ENCODE results near the gene ADAMTSL1.

The ADAMTSL1 gene

GRCh38 chr9:18502546-18502945, 28.6 kb downstream of the ADAMTSL1 start:
- H3K4me1 Mint-ChIP-seq = no peaks in the 10 kb centered on the region
- H3K27me3 Mint-ChIP-seq = no peaks in the 10 kb centered on the region
- DNase-seq = no peak
- ATAC-seq = no peak
- H3K27ac Mint-ChIP-seq = no peak overlapping the region
- H3K9me3 Mint-ChIP-seq = no peaks in the 10 kb centered on the region
- H3K36me3 Mint-ChIP-seq (ENCODE audit: low read depth) = no peaks in the 10 kb centered on the region
- no peak overlapping the region for H3K4me3 Mint-ChIP-seq

- Mint-ChIP-seq H3K4me1 (no peaks in the 10 kb centered on the region), H3K27ac (no peak overlapping the region), H3K27me3 (no peaks in the 10 kb centered on the region), H3K4me3 (no peak overlapping the region), H3K9me3 (peaks cover 3% of the 10 kb centered on the region), H3K36me3 (ENCODE audit: low read depth) (no peaks in the 10 kb centered on the region)
- no peak for DNase-seq
- ATAC-seq = no peak
Measured at GRCh38 chr9:18504707-18505106, 30.8 kb downstream of the ADAMTSL1 start.

GRCh38 chr9:18507151-18507550, 33.2 kb downstream of the ADAMTSL1 start:
- no peaks in the 10 kb centered on the region for H3K27me3 Mint-ChIP-seq
- H3K4me1 Mint-ChIP-seq = no peaks in the 10 kb centered on the region
- H3K36me3 Mint-ChIP-seq (ENCODE audit: low read depth) = no peaks in the 10 kb centered on the region
- H3K4me3 Mint-ChIP-seq = no peak overlapping the region
- no peak for ATAC-seq
- DNase-seq = no peak
- peaks cover 3% of the 10 kb centered on the region for H3K9me3 Mint-ChIP-seq
- H3K27ac Mint-ChIP-seq = no peak overlapping the region

- H3K4me1 Mint-ChIP-seq = no peaks in the 10 kb centered on the region
- no peak overlapping the region for H3K27ac Mint-ChIP-seq
- H3K36me3 Mint-ChIP-seq (ENCODE audit: low read depth) = no peaks in the 10 kb centered on the region
- no peak for ATAC-seq
- peaks cover 5% of the 10 kb centered on the region for H3K9me3 Mint-ChIP-seq
- no peak overlapping the region for H3K4me3 Mint-ChIP-seq
- DNase-seq = no peak
- H3K27me3 Mint-ChIP-seq = peaks cover 5% of the 10 kb centered on the region
Measured at GRCh38 chr9:18516514-18516913, 42.6 kb downstream of the ADAMTSL1 start.

GRCh38 chr9:18516965-18517364, 43.0 kb downstream of the ADAMTSL1 start:
- DNase-seq (no peak), ATAC-seq (no peak)
- peaks cover 5% of the 10 kb centered on the region for H3K9me3 Mint-ChIP-seq
- H3K27me3 Mint-ChIP-seq = peaks cover 5% of the 10 kb centered on the region
- no peaks in the 10 kb centered on the region for H3K4me1 Mint-ChIP-seq
- H3K27ac Mint-ChIP-seq = no peak overlapping the region
- no peak overlapping the region for H3K4me3 Mint-ChIP-seq
- no peaks in the 10 kb centered on the region for H3K36me3 Mint-ChIP-seq (ENCODE audit: low read depth)

- H3K27ac Mint-ChIP-seq = no peak overlapping the region
- H3K4me1 Mint-ChIP-seq = no peaks in the 10 kb centered on the region
- no peaks in the 10 kb centered on the region for H3K36me3 Mint-ChIP-seq (ENCODE audit: low read depth)
- DNase-seq (no peak), ATAC-seq (no peak)
- H3K27me3 Mint-ChIP-seq = peaks cover 3% of the 10 kb centered on the region
- no peak overlapping the region for H3K4me3 Mint-ChIP-seq
- peaks cover 5% of the 10 kb centered on the region for H3K9me3 Mint-ChIP-seq
Measured at GRCh38 chr9:18520416-18521047, 46.6 kb downstream of the ADAMTSL1 start.

GRCh38 chr9:18526685-18527084, 52.7 kb downstream of the ADAMTSL1 start:
- Mint-ChIP-seq H3K36me3 (ENCODE audit: low read depth) (no peaks in the 10 kb centered on the region), H3K4me3 (no peak overlapping the region), H3K27ac (no peak overlapping the region), H3K9me3 (no peaks in the 10 kb centered on the region), H3K27me3 (no peaks in the 10 kb centered on the region), H3K4me1 (no peaks in the 10 kb centered on the region)
- ATAC-seq = no peak
- DNase-seq = no peak

GRCh38 chr9:18531136-18532065, 57.4 kb downstream of the ADAMTSL1 start:
- no peaks in the 10 kb centered on the region for H3K4me1 Mint-ChIP-seq
- H3K9me3 Mint-ChIP-seq = peaks cover 22% of the 10 kb centered on the region
- H3K4me3 Mint-ChIP-seq = no peak overlapping the region
- H3K36me3 Mint-ChIP-seq (ENCODE audit: low read depth) = peaks cover 10% of the 10 kb centered on the region
- H3K27ac Mint-ChIP-seq = no peak overlapping the region
- DNase-seq (no peak), ATAC-seq (no peak)
- no peaks in the 10 kb centered on the region for H3K27me3 Mint-ChIP-seq

- Mint-ChIP-seq H3K36me3 (ENCODE audit: low read depth) (peaks cover 10% of the 10 kb centered on the region), H3K4me1 (no peaks in the 10 kb centered on the region)
- no peak for ATAC-seq
Measured at GRCh38 chr9:18534611-18535010, 60.7 kb downstream of the ADAMTSL1 start.

GRCh38 chr9:18536554-18536953, 62.6 kb downstream of the ADAMTSL1 start:
- no peak overlapping the region for H3K4me3 Mint-ChIP-seq
- no peak overlapping the region for H3K27ac Mint-ChIP-seq
- no peak for ATAC-seq
- no peaks in the 10 kb centered on the region for H3K27me3 Mint-ChIP-seq
- no peak for DNase-seq
- H3K9me3 Mint-ChIP-seq = peaks cover 26% of the 10 kb centered on the region
- peaks cover 10% of the 10 kb centered on the region for H3K36me3 Mint-ChIP-seq (ENCODE audit: low read depth)
- no peaks in the 10 kb centered on the region for H3K4me1 Mint-ChIP-seq

More at GRCh38 chr9:18534611-18535010, 60.7 kb downstream of the ADAMTSL1 start:
- H3K4me3 Mint-ChIP-seq = no peak overlapping the region
- H3K27me3 Mint-ChIP-seq = no peaks in the 10 kb centered on the region
- no peak for DNase-seq
- H3K27ac Mint-ChIP-seq = no peak overlapping the region
- peaks cover 26% of the 10 kb centered on the region for H3K9me3 Mint-ChIP-seq

- no peaks in the 10 kb centered on the region for H3K4me1 Mint-ChIP-seq
- ATAC-seq = no peak
Measured at GRCh38 chr9:18539203-18539693, 65.3 kb downstream of the ADAMTSL1 start.

GRCh38 chr9:18542837-18543405, 69.0 kb downstream of the ADAMTSL1 start:
- H3K4me1 Mint-ChIP-seq = no peaks in the 10 kb centered on the region
- no peak for DNase-seq
- no peaks in the 10 kb centered on the region for H3K9me3 Mint-ChIP-seq
- no peaks in the 10 kb centered on the region for H3K27me3 Mint-ChIP-seq
- H3K27ac Mint-ChIP-seq = no peak overlapping the region
- no peaks in the 10 kb centered on the region for H3K36me3 Mint-ChIP-seq (ENCODE audit: low read depth)
- H3K4me3 Mint-ChIP-seq = no peak overlapping the region
- ATAC-seq = no peak

More at GRCh38 chr9:18539203-18539693, 65.3 kb downstream of the ADAMTSL1 start:
- H3K27ac Mint-ChIP-seq = no peak overlapping the region
- H3K36me3 Mint-ChIP-seq (ENCODE audit: low read depth) = peaks cover 2% of the 10 kb centered on the region
- DNase-seq = no peak
- no peaks in the 10 kb centered on the region for H3K27me3 Mint-ChIP-seq
- H3K9me3 Mint-ChIP-seq = peaks cover 17% of the 10 kb centered on the region
- no peak overlapping the region for H3K4me3 Mint-ChIP-seq

GRCh38 chr9:18543406-18544192, 69.6 kb downstream of the ADAMTSL1 start:
- Mint-ChIP-seq H3K27ac (no peak overlapping the region), H3K9me3 (no peaks in the 10 kb centered on the region), H3K27me3 (no peaks in the 10 kb centered on the region), H3K4me1 (no peaks in the 10 kb centered on the region), H3K4me3 (no peak overlapping the region), H3K36me3 (ENCODE audit: low read depth) (no peaks in the 10 kb centered on the region)
- DNase-seq = no peak
- no peak for ATAC-seq

GRCh38 chr9:18544456-18544855, 70.5 kb downstream of the ADAMTSL1 start:
- ATAC-seq (no peak), DNase-seq (no peak)
- no peaks in the 10 kb centered on the region for H3K9me3 Mint-ChIP-seq
- no peaks in the 10 kb centered on the region for H3K27me3 Mint-ChIP-seq
- H3K4me1 Mint-ChIP-seq = no peaks in the 10 kb centered on the region
- no peak overlapping the region for H3K4me3 Mint-ChIP-seq
- H3K27ac Mint-ChIP-seq = no peak overlapping the region
- no peaks in the 10 kb centered on the region for H3K36me3 Mint-ChIP-seq (ENCODE audit: low read depth)

All from activated naive CD8-positive, alpha-beta T cell treated with anti-CD3 and anti-CD28 coated beads, Interleukin-2, amount 50 U/mL, for 24 hours (primary cell).